ENCODE measurements around the gene COL6A3. TPM values are rescaled to one million over a fixed set of nuclear protein-coding genes. Genes with fewer than 3 reads are reported as not detected.
"Not testable (repeated sequence)": the region's sequence is repeated elsewhere in the genome, so short reads cannot be mapped to it uniquely, and the experiment has no call there.

Gene COL6A3
- total RNA-seq, 2 experiments from 2014 or later: 0.90 to 1.3 TPM

GRCh38 chr2:237424544-237424943 is 10.6 kb upstream of the COL6A3 start:
- Mint-ChIP-seq H3K27me3 (peaks cover 16% of the 10 kb centered on the region), H3K4me3 (no peak overlapping the region), H3K9me3 (no peaks in the 10 kb centered on the region), H3K4me1 (peaks cover 30% of the 10 kb centered on the region), H3K27ac (no peak overlapping the region), H3K36me3 (ENCODE audit: low read depth) (no peaks in the 10 kb centered on the region)
- POLR2A ChIA-PET: no interaction called here
- CTCF ChIA-PET: interaction anchor here (0.8 to 4.1 kb wide), 2 partner anchors 10 to 51 kb away, joined by 3 to 36 read pairs; no protein-coding TSS in a partner anchor
- DNase-seq: no peak

- H3K4me3 Mint-ChIP-seq: no peak overlapping the region
- ChIA-PET POLR2A (interaction anchor here (0.9 kb wide), 1 partner anchor 10 kb away, joined by 3 read pairs; no protein-coding TSS in a partner anchor), CTCF (interaction anchor here (1.1 to 4.1 kb wide), 2 partner anchors 10 to 52 kb away, joined by 5 to 36 read pairs; no protein-coding TSS in a partner anchor)
- DNase-seq: no peak
- no peak overlapping the region for H3K27ac Mint-ChIP-seq
- H3K4me1 Mint-ChIP-seq: peaks cover 24% of the 10 kb centered on the region
- H3K36me3 Mint-ChIP-seq (ENCODE audit: low read depth): no peaks in the 10 kb centered on the region
- H3K9me3 Mint-ChIP-seq: no peaks in the 10 kb centered on the region
- H3K27me3 Mint-ChIP-seq: peaks cover 16% of the 10 kb centered on the region
These were observed 9.9 kb upstream of the COL6A3 start for GRCh38 chr2:237423891-237424290.

- peaks cover 13% of the 10 kb centered on the region for H3K27me3 Mint-ChIP-seq
- no peaks in the 10 kb centered on the region for H3K36me3 Mint-ChIP-seq (ENCODE audit: low read depth)
- H3K4me1 Mint-ChIP-seq: peaks cover 8% of the 10 kb centered on the region
- H3K27ac Mint-ChIP-seq: no peak overlapping the region
- ChIA-PET POLR2A (interaction anchor here (1.3 kb wide), 1 partner anchor 18 kb away, joined by 3 read pairs; no protein-coding TSS in a partner anchor), CTCF (interaction anchor here (0.6 to 5.6 kb wide), 18 partner anchors 8 to 336 kb away, joined by 3 to 110 read pairs (median 8); no protein-coding TSS in a partner anchor)
- no peak overlapping the region for H3K4me3 Mint-ChIP-seq
- no peaks in the 10 kb centered on the region for H3K9me3 Mint-ChIP-seq
- DNase-seq: no peak
These were observed 8.3 kb upstream of the COL6A3 start for GRCh38 chr2:237422309-237422708.

GRCh38 chr2:237421542-237422116 is 7.7 kb upstream of the COL6A3 start:
- no peak overlapping the region for H3K27ac Mint-ChIP-seq
- H3K4me3 Mint-ChIP-seq: peak overlapping the region; percentile 9
- H3K27me3 Mint-ChIP-seq: peaks cover 13% of the 10 kb centered on the region
- H3K9me3 Mint-ChIP-seq: no peaks in the 10 kb centered on the region
- no peaks in the 10 kb centered on the region for H3K36me3 Mint-ChIP-seq (ENCODE audit: low read depth)
- peaks cover 5% of the 10 kb centered on the region for H3K4me1 Mint-ChIP-seq
- CTCF ChIA-PET: interaction anchor here (0.6 to 5.6 kb wide), 28 partner anchors 8 to 335 kb away, joined by 3 to 110 read pairs (median 4); no protein-coding TSS in a partner anchor
- POLR2A ChIA-PET: interaction anchor here (0.9 to 1.3 kb wide), 5 partner anchors 11 to 54 kb away, joined by 3 to 5 read pairs (median 3); no protein-coding TSS in a partner anchor
- DNase-seq: peak; percentile 74

DNA sequence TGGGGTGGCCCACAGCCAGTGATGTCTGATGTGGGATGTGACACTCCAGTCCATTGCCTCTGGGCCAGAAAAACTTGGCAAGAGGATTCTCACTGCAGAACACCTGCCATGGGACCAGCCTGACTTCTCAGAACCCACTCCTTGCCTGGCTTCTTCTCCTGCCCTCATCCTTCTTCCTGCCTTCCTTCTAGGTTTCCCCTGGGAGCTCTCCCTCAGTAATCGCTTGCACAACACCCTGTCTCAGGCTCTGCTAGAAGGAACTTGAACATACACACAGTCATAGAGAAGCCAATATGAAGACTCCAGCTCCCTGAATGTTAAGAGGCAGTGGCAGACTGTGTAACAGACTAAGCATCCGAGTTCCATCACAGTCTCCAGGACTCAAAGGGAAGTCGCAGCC is 4.3 kb upstream of the COL6A3 start:
- DNase-seq: no peak
- H3K9me3 Mint-ChIP-seq: no peaks in the 10 kb centered on the region
- H3K4me3 Mint-ChIP-seq: no peak overlapping the region
- CTCF ChIA-PET: interaction anchor here (1.0 to 5.6 kb wide), 4 partner anchors 8 to 92 kb away, joined by 3 to 110 read pairs (median 6); no protein-coding TSS in a partner anchor
- H3K4me1 Mint-ChIP-seq: peaks cover 5% of the 10 kb centered on the region
- H3K27ac Mint-ChIP-seq: no peak overlapping the region
- POLR2A ChIA-PET: no interaction called here
- H3K27me3 Mint-ChIP-seq: peaks cover 4% of the 10 kb centered on the region
- H3K36me3 Mint-ChIP-seq (ENCODE audit: low read depth): no peaks in the 10 kb centered on the region

DNA sequence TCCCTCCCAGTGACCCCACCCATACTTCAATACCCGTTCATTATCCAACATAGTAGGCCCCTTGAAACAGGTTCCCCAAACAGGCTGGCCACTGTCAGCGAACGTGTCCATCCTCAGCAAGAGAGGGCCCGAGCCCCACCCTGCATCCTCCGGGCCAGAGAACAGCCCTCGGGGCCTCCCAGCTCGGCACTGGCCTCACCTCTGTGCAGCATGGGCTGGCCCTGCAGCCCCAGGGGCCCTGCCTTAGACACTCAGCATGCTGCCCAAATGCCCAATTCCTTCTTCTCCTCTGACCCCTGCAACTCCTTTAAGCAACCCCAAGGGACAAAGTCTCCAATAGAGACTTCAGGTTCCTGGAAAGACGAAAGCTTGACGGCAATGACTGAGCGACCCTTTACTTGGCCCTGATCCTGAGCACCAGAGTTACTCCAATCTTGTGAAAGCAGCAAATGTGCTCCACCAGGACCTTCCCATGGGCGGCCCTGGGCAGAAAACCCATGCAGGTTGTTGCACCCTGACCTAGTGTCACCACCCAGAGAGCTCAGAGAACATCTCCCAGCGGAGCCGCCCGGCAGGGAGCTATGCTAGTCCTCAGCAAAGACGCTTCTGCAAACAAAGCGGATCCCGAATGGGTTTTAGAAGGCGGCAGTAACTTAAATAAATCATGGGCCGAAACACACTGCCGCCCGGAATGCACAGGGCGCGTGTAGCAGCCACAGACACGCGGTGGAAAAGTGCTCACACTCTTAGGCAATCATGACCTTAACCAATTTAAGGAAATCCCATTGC is 782 bp downstream of the COL6A3 start:
- H3K4me1 Mint-ChIP-seq: no peaks in the 10 kb centered on the region
- no peak overlapping the region for H3K4me3 Mint-ChIP-seq
- no peaks in the 10 kb centered on the region for H3K36me3 Mint-ChIP-seq (ENCODE audit: low read depth)
- CTCF ChIA-PET: no interaction called here
- POLR2A ChIA-PET: no interaction called here
- DNase-seq: no peak
- no peak overlapping the region for H3K27ac Mint-ChIP-seq
- H3K9me3 Mint-ChIP-seq: no peaks in the 10 kb centered on the region
- H3K27me3 Mint-ChIP-seq: peaks cover 3% of the 10 kb centered on the region

DNA sequence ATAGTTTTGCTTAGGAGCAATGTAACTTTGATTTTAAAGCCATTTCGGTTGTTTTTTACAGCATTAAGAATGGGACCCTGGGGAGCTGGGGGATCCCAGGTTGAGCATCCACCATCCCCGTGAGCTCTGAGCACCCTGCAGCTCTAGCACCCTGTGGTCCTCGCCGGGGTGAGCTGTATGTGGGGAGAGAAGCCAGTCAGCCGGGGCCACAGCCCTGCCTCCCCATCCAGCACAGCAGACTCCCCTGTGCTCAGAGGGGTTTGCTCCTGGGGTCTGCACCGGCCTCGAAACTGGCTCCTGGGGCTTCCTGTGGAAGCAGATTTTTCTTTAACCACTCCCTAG is 1.3 kb downstream of the COL6A3 start:
- no peak for DNase-seq
- Mint-ChIP-seq H3K4me3 (no peak overlapping the region), H3K27me3 (peaks cover 3% of the 10 kb centered on the region), H3K9me3 (no peaks in the 10 kb centered on the region), H3K27ac (no peak overlapping the region), H3K4me1 (no peaks in the 10 kb centered on the region), H3K36me3 (ENCODE audit: low read depth) (no peaks in the 10 kb centered on the region)
- CTCF ChIA-PET: no interaction called here
- POLR2A ChIA-PET: no interaction called here

GRCh38 chr2:237411683-237412423 is 2.1 kb downstream of the COL6A3 start:
- H3K4me3 Mint-ChIP-seq: no peak overlapping the region
- CTCF ChIA-PET: interaction anchor here (2.4 to 2.9 kb wide), 2 partner anchors 9 to 63 kb away, joined by 6 to 20 read pairs; no protein-coding TSS in a partner anchor
- no peaks in the 10 kb centered on the region for H3K36me3 Mint-ChIP-seq (ENCODE audit: low read depth)
- DNase-seq: no peak
- no peak overlapping the region for H3K27ac Mint-ChIP-seq
- POLR2A ChIA-PET: interaction anchor here (1.6 kb wide), 1 partner anchor 10 kb away, joined by 3 read pairs; no protein-coding TSS in a partner anchor
- no peaks in the 10 kb centered on the region for H3K4me1 Mint-ChIP-seq
- H3K27me3 Mint-ChIP-seq: peaks cover 3% of the 10 kb centered on the region
- H3K9me3 Mint-ChIP-seq: no peaks in the 10 kb centered on the region

DNA sequence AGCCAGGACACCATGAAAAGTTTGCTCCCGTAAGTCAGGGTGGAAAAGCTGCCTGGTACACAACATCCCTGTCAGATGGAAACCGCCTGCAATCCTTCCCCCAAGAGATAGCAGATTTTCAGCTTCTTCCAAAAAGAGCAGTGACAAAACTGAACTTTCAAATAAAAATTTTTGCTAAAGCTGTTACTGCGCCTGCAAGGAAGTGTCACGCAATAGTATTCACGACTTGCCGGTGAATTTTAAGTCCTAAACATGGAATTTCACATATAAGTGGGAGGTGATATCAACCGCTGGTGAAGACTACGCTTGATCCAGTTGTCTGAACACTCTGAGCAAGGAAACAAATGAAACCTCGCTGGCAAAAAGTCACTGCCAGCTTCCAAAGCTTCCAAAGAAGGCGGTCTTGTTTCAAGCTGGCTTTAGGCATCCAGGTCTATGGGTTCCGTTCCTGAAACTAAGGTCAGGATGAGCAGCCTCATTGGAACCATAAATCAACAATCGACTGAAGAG is 2.8 kb downstream of the COL6A3 start:
- ChIA-PET CTCF (interaction anchor here (2.1 to 2.9 kb wide), 3 partner anchors 8 to 64 kb away, joined by 6 to 20 read pairs (median 7); no protein-coding TSS in a partner anchor), POLR2A (interaction anchor here (1.6 kb wide), 1 partner anchor 10 kb away, joined by 3 read pairs; no protein-coding TSS in a partner anchor)
- H3K9me3 Mint-ChIP-seq: no peaks in the 10 kb centered on the region
- H3K4me3 Mint-ChIP-seq: no peak overlapping the region
- no peaks in the 10 kb centered on the region for H3K4me1 Mint-ChIP-seq
- H3K27ac Mint-ChIP-seq: no peak overlapping the region
- no peaks in the 10 kb centered on the region for H3K36me3 Mint-ChIP-seq (ENCODE audit: low read depth)
- H3K27me3 Mint-ChIP-seq: peaks cover 3% of the 10 kb centered on the region
- DNase-seq: no peak

- DNase-seq; H3K27me3 Mint-ChIP-seq; H3K4me1 Mint-ChIP-seq; H3K4me3 Mint-ChIP-seq; H3K36me3 Mint-ChIP-seq (ENCODE audit: low read depth); H3K27ac Mint-ChIP-seq; POLR2A ChIA-PET; H3K9me3 Mint-ChIP-seq: not testable (repeated sequence)
- CTCF ChIA-PET: interaction anchor here (1.9 to 2.9 kb wide), 4 partner anchors 10 to 255 kb away, joined by 4 to 20 read pairs (median 6); no protein-coding TSS in a partner anchor
These were observed 4.7 kb downstream of the COL6A3 start for GRCh38 chr2:237409263-237409662.

GRCh38 chr2:237408335-237409000 is 5.5 kb downstream of the COL6A3 start:
- DNase-seq: no peak
- Mint-ChIP-seq H3K36me3 (ENCODE audit: low read depth) (no peaks in the 10 kb centered on the region), H3K4me3 (no peak overlapping the region), H3K4me1 (no peaks in the 10 kb centered on the region), H3K27me3 (peaks cover 3% of the 10 kb centered on the region), H3K27ac (no peak overlapping the region), H3K9me3 (no peaks in the 10 kb centered on the region)
- POLR2A ChIA-PET: no interaction called here
- CTCF ChIA-PET: interaction anchor here (1.9 kb wide), 1 partner anchor 254 kb away, joined by 4 read pairs; no protein-coding TSS in a partner anchor

- no peak overlapping the region for H3K27ac Mint-ChIP-seq
- ChIA-PET POLR2A (no interaction called here), CTCF (no interaction called here)
- no peak for DNase-seq
- no peaks in the 10 kb centered on the region for H3K36me3 Mint-ChIP-seq (ENCODE audit: low read depth)
- H3K27me3 Mint-ChIP-seq: peaks cover 3% of the 10 kb centered on the region
- H3K4me3 Mint-ChIP-seq: no peak overlapping the region
- H3K4me1 Mint-ChIP-seq: no peaks in the 10 kb centered on the region
- no peaks in the 10 kb centered on the region for H3K9me3 Mint-ChIP-seq
These were observed 6.3 kb downstream of the COL6A3 start for GRCh38 chr2:237407700-237408099.

Measured in activated CD4-positive, alpha-beta memory T cell treated with anti-CD3 and anti-CD28 coated beads, Interleukin-2, amount 10 ng/mL, durations not matched to agents 7 days and 5 days (primary cell).